Measurements from ENCODE around the gene CYP26C1.

CYP26C1 gene

GRCh38 chr10:93030409-93030808, 30.2 kb upstream of the CYP26C1 start:
- DNase-seq (ENCODE audit: low read depth) = peak; percentile 67
- no peak for TF ChIP-seq CTCF (IDR thresholded peaks at IDR 0.05; ENCODE audit: insufficient read depth, low read depth, low read length, missing control alignments)
- H3K4me3 ChIP-seq (ENCODE audit: low read length) = no peak overlapping the region

- no peak for DNase-seq (ENCODE audit: low read depth)
- no peak overlapping the region for H3K4me3 ChIP-seq (ENCODE audit: low read length)
- TF ChIP-seq CTCF (IDR thresholded peaks at IDR 0.05; ENCODE audit: insufficient read depth, low read depth, low read length, missing control alignments) = no peak
Observed at GRCh38 chr10:93032105-93032808, 28.3 kb upstream of the CYP26C1 start.

- no peak overlapping the region for H3K4me3 ChIP-seq (ENCODE audit: low read length)
- DNase-seq (ENCODE audit: low read depth) = no peak
- TF ChIP-seq CTCF (IDR thresholded peaks at IDR 0.05; ENCODE audit: insufficient read depth, low read depth, low read length, missing control alignments) = no peak
Observed at GRCh38 chr10:93032809-93033137, 27.8 kb upstream of the CYP26C1 start.

GRCh38 chr10:93034426-93034825, 26.2 kb upstream of the CYP26C1 start:
- no peak overlapping the region for H3K4me3 ChIP-seq (ENCODE audit: low read length)
- TF ChIP-seq CTCF (IDR thresholded peaks at IDR 0.05; ENCODE audit: insufficient read depth, low read depth, low read length, missing control alignments) = no peak
- no peak for DNase-seq (ENCODE audit: low read depth)

- DNase-seq (ENCODE audit: low read depth) = no peak
- TF ChIP-seq CTCF (IDR thresholded peaks at IDR 0.05; ENCODE audit: insufficient read depth, low read depth, low read length, missing control alignments) = no peak
- no peak overlapping the region for H3K4me3 ChIP-seq (ENCODE audit: low read length)
Observed at GRCh38 chr10:93039110-93039509, 21.5 kb upstream of the CYP26C1 start.

- DNase-seq (ENCODE audit: low read depth) = peak; percentile 52
- peak; percentile 81 for TF ChIP-seq CTCF (IDR thresholded peaks at IDR 0.05; ENCODE audit: insufficient read depth, low read depth, low read length, missing control alignments)
- no peak overlapping the region for H3K4me3 ChIP-seq (ENCODE audit: low read length)
Observed at GRCh38 chr10:93039721-93040120, 20.9 kb upstream of the CYP26C1 start.

GRCh38 chr10:93054486-93054885, 6.1 kb upstream of the CYP26C1 start:
- H3K4me3 ChIP-seq (ENCODE audit: low read length) = no peak overlapping the region
- no peak for DNase-seq (ENCODE audit: low read depth)
- no peak for TF ChIP-seq CTCF (IDR thresholded peaks at IDR 0.05; ENCODE audit: insufficient read depth, low read depth, low read length, missing control alignments)
